HG03520 (cell line): ENCODE data around the gene C1QTNF8.

Experiments used
- ATAC-seq: cut with Tn5 transposase; IDR thresholded peaks from one replicate; pipeline ENCODE4 v1.9.1; 2021; ENCODE audit warnings: mild to moderate bottlenecking, moderate library complexity; ENCODE audit not compliant: unreplicated experiment

Gene C1QTNF8

GRCh38 chr16:1047801-1048200 is 48.2 kb downstream of the C1QTNF8 start:
- no peak for ATAC-seq

- ATAC-seq = no peak
These were observed 48.9 kb downstream of the C1QTNF8 start for GRCh38 chr16:1047123-1047522.

- ATAC-seq = no peak
These were observed 49.8 kb downstream of the C1QTNF8 start for GRCh38 chr16:1045993-1046911.

- no peak for ATAC-seq
These were observed 50.6 kb downstream of the C1QTNF8 start for GRCh38 chr16:1045310-1045992.

- no peak for ATAC-seq
These were observed 51.4 kb downstream of the C1QTNF8 start for GRCh38 chr16:1044460-1045309.

- ATAC-seq = no peak
These were observed 52.1 kb downstream of the C1QTNF8 start for GRCh38 chr16:1043881-1044451.

GRCh38 chr16:1042866-1043265 is 53.2 kb downstream of the C1QTNF8 start:
- no peak for ATAC-seq

GRCh38 chr16:1042049-1042744 is 53.8 kb downstream of the C1QTNF8 start:
- no peak for ATAC-seq

GRCh38 chr16:1040346-1040745 is 55.7 kb downstream of the C1QTNF8 start:
- no peak for ATAC-seq

- no peak for ATAC-seq
These were observed 56.3 kb downstream of the C1QTNF8 start for GRCh38 chr16:1039762-1040161.

GRCh38 chr16:1038932-1039331 is 57.1 kb downstream of the C1QTNF8 start:
- ATAC-seq = no peak
